ENCODE data around the gene MORC1.
"Not testable (repeated sequence)": the region's sequence is repeated elsewhere in the genome, so short reads cannot be mapped to it uniquely, and the experiment has no call there.

MORC1 gene

GRCh38 chr3:109095166-109095565 lies 22.8 kb downstream of the MORC1 start:
- no peak for DNase-seq

- no peak for DNase-seq
Observed at GRCh38 chr3:109093561-109093960, 24.4 kb downstream of the MORC1 start.

GRCh38 chr3:109091846-109092245 lies 26.1 kb downstream of the MORC1 start:
- DNase-seq: no peak

GRCh38 chr3:109089265-109089664 lies 28.7 kb downstream of the MORC1 start:
- no peak for DNase-seq

- DNase-seq: no peak
Observed at GRCh38 chr3:109081746-109082510, 36.0 kb downstream of the MORC1 start.

GRCh38 chr3:109080090-109080489 lies 37.8 kb downstream of the MORC1 start:
- DNase-seq: not testable (repeated sequence)

- no peak for DNase-seq
Observed at GRCh38 chr3:109073116-109073515, 44.8 kb downstream of the MORC1 start.

- DNase-seq: no peak
Observed at GRCh38 chr3:109072194-109072593, 45.7 kb downstream of the MORC1 start.

GRCh38 chr3:109071350-109072142 lies 46.4 kb downstream of the MORC1 start:
- no peak for DNase-seq

GRCh38 chr3:109070211-109070610 lies 47.7 kb downstream of the MORC1 start:
- DNase-seq: no peak

GRCh38 chr3:109066864-109067263 lies 51.1 kb downstream of the MORC1 start:
- DNase-seq: no peak

- no peak for DNase-seq
Observed at GRCh38 chr3:109059264-109059663, 58.7 kb downstream of the MORC1 start.

GRCh38 chr3:109057616-109058015 lies 60.3 kb downstream of the MORC1 start:
- DNase-seq: no peak

- no peak for DNase-seq
Observed at GRCh38 chr3:109057056-109057455, 60.9 kb downstream of the MORC1 start.

- no peak for DNase-seq
Observed at GRCh38 chr3:109050591-109051167, 67.3 kb downstream of the MORC1 start.

GRCh38 chr3:109047366-109047765 lies 70.6 kb downstream of the MORC1 start:
- DNase-seq: no peak

- DNase-seq: no peak
Observed at GRCh38 chr3:109045271-109046040, 72.5 kb downstream of the MORC1 start.

- DNase-seq: no peak
Observed at GRCh38 chr3:109035082-109035481, 82.9 kb downstream of the MORC1 start.

GRCh38 chr3:109033000-109033660 lies 84.8 kb downstream of the MORC1 start:
- no peak for DNase-seq

GRCh38 chr3:109028753-109029152 lies 89.2 kb downstream of the MORC1 start:
- DNase-seq: no peak

- no peak for DNase-seq
Observed at GRCh38 chr3:109026821-109027220, 91.1 kb downstream of the MORC1 start.

- DNase-seq: no peak
Observed at GRCh38 chr3:109025896-109026295, 92.0 kb downstream of the MORC1 start.

All from NCI-H2227 treated with DMSO at 0.1 percent for 48 hours (cell line).